ENCODE measurements around the gene OCA2.

GRCh38 chr15:27752691-27753090 lies 346.4 kb downstream of the OCA2 start:
- TF ChIP-seq CTCF (IDR thresholded peaks at IDR 0.05; ENCODE audit: low read length) (no peak), EZH2 (IDR thresholded peaks at IDR 0.05; ENCODE audit: borderline replicate concordance, low read length) (no peak)
